DMS79 (cell line): ENCODE results near the gene UGDH.

ENCODE experiments used
- DNase-seq: peaks from one replicate; lab custom pipeline; 2025; lab: John Stamatoyannopoulos, UW

The UGDH gene

DNA sequence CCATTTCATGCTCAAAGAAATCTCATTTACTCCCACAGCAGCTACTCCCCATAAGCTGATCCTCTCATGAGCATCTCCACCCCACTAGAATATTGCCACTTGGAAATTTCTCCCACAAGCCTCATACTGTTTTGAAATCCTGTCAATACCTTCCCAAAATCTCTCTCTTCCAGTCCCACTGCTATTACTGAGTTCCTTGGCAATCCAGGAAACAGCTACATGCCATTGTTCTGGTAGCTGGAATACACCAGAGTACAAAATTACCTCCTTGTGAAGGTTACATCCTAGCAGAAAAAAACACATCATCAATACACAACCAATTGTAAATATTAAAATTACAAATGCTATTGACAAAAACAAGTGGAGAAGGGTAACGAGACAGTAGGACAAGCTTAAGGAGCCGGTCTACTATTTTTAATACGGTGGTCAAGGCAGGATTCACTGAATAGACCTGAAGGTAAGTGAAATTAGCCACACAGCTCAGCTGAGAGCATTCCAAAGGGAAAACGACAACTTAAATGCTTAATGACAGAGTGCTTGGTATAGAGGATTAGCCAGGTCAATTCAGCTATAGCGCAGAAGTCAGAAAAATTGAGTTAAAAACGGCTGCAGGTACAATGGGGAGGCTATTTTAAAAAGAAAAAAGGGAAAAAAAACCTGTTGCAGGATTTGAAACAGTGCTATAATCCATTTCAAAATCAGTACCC, 74.9 kb downstream of the UGDH start:
- no peak for DNase-seq

DNA sequence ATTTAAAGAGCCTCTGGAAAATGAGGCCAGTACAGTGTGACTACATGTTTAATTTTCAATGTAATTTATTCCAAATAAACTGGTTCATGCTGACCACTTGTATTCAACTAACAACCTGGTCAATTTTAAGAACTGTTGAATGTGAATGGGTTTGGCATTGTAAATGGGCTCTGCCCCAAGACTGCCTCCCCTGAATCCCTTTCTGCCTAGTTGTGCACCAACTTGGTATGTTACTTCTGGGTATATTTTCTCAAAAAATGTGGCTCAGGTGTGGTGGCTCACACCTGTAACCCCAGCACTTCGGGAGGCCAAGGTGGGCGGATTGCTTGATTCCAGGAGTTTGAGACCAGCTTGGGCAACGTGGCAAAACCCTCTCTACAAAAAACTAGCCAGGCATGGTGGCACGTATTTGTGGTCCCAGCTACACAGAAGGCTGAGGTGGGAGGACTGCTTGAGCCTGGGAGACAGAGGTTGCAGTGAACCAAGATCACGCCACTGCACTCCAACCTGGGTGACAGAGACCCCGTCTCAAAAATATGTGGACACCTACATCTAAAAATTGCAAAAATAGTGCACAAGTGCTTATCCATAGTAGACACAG, 75.7 kb downstream of the UGDH start:
- no peak for DNase-seq

DNA sequence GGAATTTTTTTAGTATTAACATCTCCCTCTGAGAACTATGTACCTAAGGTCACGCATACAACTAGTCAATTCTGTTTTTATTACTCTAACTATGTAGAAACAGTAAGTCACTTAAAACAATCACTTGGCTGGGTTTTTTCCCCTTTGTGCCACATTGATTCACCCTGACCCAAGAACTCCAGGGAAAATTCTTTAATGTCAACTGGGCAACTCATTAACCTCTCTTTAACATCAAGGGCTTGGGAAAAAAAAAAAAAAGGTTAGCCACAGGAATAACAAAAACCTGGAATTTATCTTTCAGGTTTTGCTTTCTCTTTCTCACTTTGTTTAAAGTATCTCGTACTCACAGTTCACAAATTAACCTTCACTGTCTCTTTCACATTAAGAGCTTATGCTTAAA, 76.6 kb downstream of the UGDH start:
- DNase-seq: no peak
